Breast epithelium (tissue), 4 donors: ENCODE data around the gene MORF4L1. TPM values are rescaled to one million over a fixed set of nuclear protein-coding genes. Genes with fewer than 3 reads are reported as not detected.

Experiments
- DNase-seq, 2 donors: peaks; one replicate each; pipeline ENCODE4 v3.0.0-alpha.2; 2019; ENCODE audit warnings: low spot score in 2 of 2
- H3K27ac ChIP-seq, 2 donors: fragments of 200-600 bp; sonication (generic) in 1 of 2; one replicate each; pipeline ENCODE4 v1.5.1; 2016 to 2019; ENCODE audit warnings: mild to moderate bottlenecking in 1 of 2
- H3K27me3 ChIP-seq, 2 donors: fragments of 200-600 bp; sonication (generic) in 1 of 2; one replicate each; pipeline versions ENCODE4 v1.5.1 to v1.6.0; 2017 to 2019; ENCODE audit warnings: control low read depth in 1 of 2, mild to moderate bottlenecking in 1 of 2
- H3K36me3 ChIP-seq: fragments of 200-600 bp; one replicate; pipeline ENCODE4 v1.5.1; 2019
- H3K4me1 ChIP-seq, 2 donors: fragments of 200-600 bp; sonication (generic); one replicate each; pipeline ENCODE4 v1.5.1; 2016 to 2019; ENCODE audit warnings: control low read depth in 1 of 2
- H3K4me3 ChIP-seq, 3 donors: fragments of 200-600 bp; sonication (generic); 1 replicate in 2 of 3; 2 replicates in 1 of 3; pipeline ENCODE4 v1.5.1; 2016 to 2019; ENCODE audit warnings: mild to moderate bottlenecking in 3 of 3, moderate library complexity in 2 of 3
- H3K9me3 ChIP-seq, 2 donors: fragments of 200-600 bp; sonication (generic) in 1 of 2; one replicate each; pipeline ENCODE4 v1.5.1; 2016 to 2019; ENCODE audit warnings: control low read depth in 1 of 2
- CTCF ChIP-seq, 3 donors: fragments of 450-650 bp; IDR thresholded peaks; one replicate each; pipeline ENCODE4 v1.5.1; 2016 to 2017; ENCODE audit warnings: antibody characterized with exemption in 3 of 3, mild to moderate bottlenecking in 3 of 3, moderate library complexity in 3 of 3
- POLR2A ChIP-seq: fragments of 450-650 bp; IDR thresholded peaks from one replicate; pipeline ENCODE4 v1.6.1; 2016; ENCODE audit warnings: antibody characterized with exemption, mild to moderate bottlenecking, moderate library complexity
- POLR2AphosphoS5 ChIP-seq, 3 donors: sonication (generic); formaldehyde crosslinking; IDR thresholded peaks; one replicate each; pipeline ENCODE4 v1.6.1; 2017; ENCODE audit warnings: antibody characterized with exemption in 3 of 3
- intact Hi-C: fragments of 100-400 bp; cut with DNase I; formaldehyde crosslinking; loops from one replicate; pipeline ENCODE4 v1.15.1; 2023; ENCODE audit warnings: low total_unique reads
- total RNA-seq, 3 donors: library from RNA; depleted of rRNA; stranded (reverse); fragments of >200 nt; gene quantifications; one replicate each; pipeline ENCODE4 v1.1.0, GENCODE V29; 2016

Gene MORF4L1
- total RNA-seq, 3 donors from 2014 or later = 330 to 411 (median 350) TPM

DNA sequence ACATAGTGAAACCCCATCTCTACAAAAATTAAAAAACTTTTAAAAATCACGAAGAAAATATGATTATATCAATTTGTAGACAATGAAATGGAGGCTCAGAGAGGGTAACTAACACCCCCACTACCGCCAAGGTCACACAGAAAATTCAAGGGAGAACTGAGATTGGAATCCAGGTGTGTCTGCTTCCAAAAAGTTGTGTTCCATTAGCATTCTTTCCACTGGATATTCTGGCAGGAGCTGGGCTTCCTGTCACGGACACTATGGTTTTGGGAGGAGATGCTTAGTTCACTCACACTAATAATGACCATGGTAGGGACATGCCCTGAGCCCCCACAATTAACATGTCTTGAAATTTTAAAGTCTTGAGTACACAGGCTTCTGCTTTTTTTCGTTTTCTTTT is 43.4 kb downstream of the MORF4L1 start:
- Histone ChIP-seq H3K9me3 (no peaks in the 10 kb centered on the region), H3K27ac (peak overlapping the region in 1 of 2 donors; percentile 54), H3K27me3 (no peaks in the 10 kb centered on the region), H3K4me1 (no peaks in the 10 kb centered on the region), H3K4me3 (no peak overlapping the region), H3K36me3 (no peaks in the 10 kb centered on the region)
- no peak for TF ChIP-seq POLR2AphosphoS5 (IDR thresholded peaks at IDR 0.05)
- TF ChIP-seq CTCF (IDR thresholded peaks at IDR 0.05) = no peak
- TF ChIP-seq POLR2A = no peak
- intact Hi-C loops = no loop called here
- DNase-seq = no peak

GRCh38 chr15:78917888-78918287 is 45.2 kb downstream of the MORF4L1 start:
- intact Hi-C loops = no loop called here
- Histone ChIP-seq H3K27me3 (no peaks in the 10 kb centered on the region), H3K27ac (peak overlapping the region in 1 of 2 donors; percentile 23), H3K9me3 (no peaks in the 10 kb centered on the region), H3K36me3 (no peaks in the 10 kb centered on the region), H3K4me3 (no peak overlapping the region), H3K4me1 (no peaks in the 10 kb centered on the region)
- no peak for DNase-seq
- no peak for TF ChIP-seq POLR2A
- TF ChIP-seq CTCF (IDR thresholded peaks at IDR 0.05) = no peak
- no peak for TF ChIP-seq POLR2AphosphoS5 (IDR thresholded peaks at IDR 0.05)

DNA sequence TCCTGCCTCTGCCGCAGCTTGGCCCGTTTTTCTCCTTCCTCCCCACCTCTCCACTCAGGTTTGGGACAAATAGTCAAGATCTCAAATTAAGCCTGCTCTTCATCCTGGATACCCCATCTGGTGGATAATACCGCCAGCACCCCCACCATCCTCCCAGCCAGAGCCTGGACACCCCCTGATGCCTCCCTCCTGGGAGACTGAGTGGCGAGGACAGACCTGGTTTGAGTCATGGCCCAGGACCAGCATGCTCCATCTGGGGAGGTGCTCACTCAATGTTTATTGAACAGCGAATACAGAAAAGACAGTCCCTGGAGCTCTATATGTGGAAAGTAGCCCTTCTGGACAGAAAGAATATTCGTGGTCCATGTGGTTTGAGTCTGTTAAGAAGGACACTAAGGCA is 48.8 kb downstream of the MORF4L1 start:
- no peak overlapping the region for H3K4me3 ChIP-seq
- no peak for DNase-seq
- H3K27ac ChIP-seq = no peak overlapping the region
- TF ChIP-seq POLR2AphosphoS5 (IDR thresholded peaks at IDR 0.05) = no peak
- TF ChIP-seq POLR2A = no peak
- no peak for TF ChIP-seq CTCF (IDR thresholded peaks at IDR 0.05)
- H3K9me3 ChIP-seq = no peaks in the 10 kb centered on the region
- no peaks in the 10 kb centered on the region for H3K27me3 ChIP-seq
- no peaks in the 10 kb centered on the region for H3K36me3 ChIP-seq
- no peaks in the 10 kb centered on the region for H3K4me1 ChIP-seq
- intact Hi-C loops = loop anchor here (10.0 kb wide), 1 partner anchor 1663 kb away; no protein-coding TSS in a partner anchor

DNA sequence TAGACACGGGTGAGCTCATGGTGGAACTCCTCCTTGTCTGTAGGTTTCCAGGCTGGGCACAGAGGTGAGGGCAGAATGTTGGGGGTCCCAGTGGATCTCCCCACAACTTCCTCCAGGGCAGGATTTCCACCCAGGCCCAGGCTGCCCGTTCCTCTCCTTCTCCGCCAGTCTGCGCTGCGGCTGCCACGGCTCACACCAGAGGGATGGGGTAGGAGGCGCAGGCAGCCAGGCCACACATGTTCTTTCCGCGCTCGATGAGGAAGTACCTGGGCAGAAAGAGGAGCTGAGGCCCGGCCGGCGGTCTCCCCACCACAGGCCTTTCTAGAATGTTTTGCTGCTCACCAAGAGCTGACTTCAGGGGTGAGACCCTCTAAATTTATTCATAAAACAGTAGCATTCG is 49.2 kb downstream of the MORF4L1 start:
- no peak overlapping the region for H3K27ac ChIP-seq
- no peaks in the 10 kb centered on the region for H3K4me1 ChIP-seq
- TF ChIP-seq CTCF (IDR thresholded peaks at IDR 0.05) (no peak), POLR2AphosphoS5 (IDR thresholded peaks at IDR 0.05) (no peak), POLR2A (no peak)
- H3K36me3 ChIP-seq = no peaks in the 10 kb centered on the region
- no peaks in the 10 kb centered on the region for H3K9me3 ChIP-seq
- H3K4me3 ChIP-seq = no peak overlapping the region
- intact Hi-C loops = loop anchor here (10.0 kb wide), 1 partner anchor 1663 kb away; no protein-coding TSS in a partner anchor
- no peak for DNase-seq
- no peaks in the 10 kb centered on the region for H3K27me3 ChIP-seq

DNA sequence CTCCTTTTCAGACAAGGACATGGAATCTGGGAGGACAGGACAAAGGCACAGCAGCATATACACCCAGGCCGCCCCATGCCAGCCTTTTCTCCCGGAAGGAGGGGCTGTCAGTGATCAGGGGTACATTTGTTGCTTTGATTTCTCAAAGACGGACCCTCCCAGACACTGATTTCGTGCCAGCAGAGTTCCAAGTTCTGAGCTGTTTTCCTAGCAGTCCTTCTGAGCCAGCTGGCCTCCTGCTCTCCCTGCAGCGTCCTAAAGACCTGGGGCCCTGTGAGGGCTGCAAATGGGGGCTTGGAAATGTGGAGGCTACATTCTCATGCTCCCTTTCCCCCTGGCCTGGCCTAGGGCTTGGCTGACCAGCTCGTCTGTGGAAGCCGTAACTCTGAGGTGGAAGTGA is 49.8 kb downstream of the MORF4L1 start:
- no peak overlapping the region for H3K27ac ChIP-seq
- intact Hi-C loops = loop anchor here (10.0 kb wide), 1 partner anchor 1662 kb away; no protein-coding TSS in a partner anchor
- H3K27me3 ChIP-seq = no peaks in the 10 kb centered on the region
- no peaks in the 10 kb centered on the region for H3K9me3 ChIP-seq
- DNase-seq = no peak
- no peaks in the 10 kb centered on the region for H3K36me3 ChIP-seq
- no peak overlapping the region for H3K4me3 ChIP-seq
- TF ChIP-seq CTCF (IDR thresholded peaks at IDR 0.05) (no peak), POLR2AphosphoS5 (IDR thresholded peaks at IDR 0.05) (no peak)
- H3K4me1 ChIP-seq = no peaks in the 10 kb centered on the region
